ENCODE results near the gene CCDC81.
"Not testable (repeated sequence)": the region's sequence is repeated elsewhere in the genome, so short reads cannot be mapped to it uniquely, and the experiment has no call there.

Gene CCDC81

DNA sequence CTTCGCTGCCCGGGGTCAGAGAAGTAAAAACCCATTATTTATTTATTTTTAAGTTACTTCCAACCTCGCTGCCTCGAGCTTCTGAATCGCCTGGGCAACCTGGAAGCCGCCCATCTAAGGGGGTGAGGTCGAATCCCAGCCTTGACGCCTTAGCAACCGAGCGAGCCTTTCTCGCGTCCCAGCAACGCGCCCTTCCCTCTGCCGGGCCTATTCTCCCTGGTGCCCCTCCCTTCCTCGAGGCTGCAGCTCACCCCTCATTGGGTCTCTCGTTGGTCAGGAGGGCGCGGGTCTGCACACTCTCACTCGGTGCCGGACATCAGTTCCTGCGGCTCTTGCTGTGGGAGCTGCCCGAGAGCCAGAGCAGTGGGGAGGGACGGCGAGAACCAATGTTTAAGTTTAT is at the start of gene CCDC81:
Gene CCDC81 (plus strand): TSS at position 302 of the 400 bp plus-strand sequence. CDS start 277 bp downstream, outside the sequence.
- DNase-seq (ENCODE audit: low read depth): peak; percentile 29

DNA sequence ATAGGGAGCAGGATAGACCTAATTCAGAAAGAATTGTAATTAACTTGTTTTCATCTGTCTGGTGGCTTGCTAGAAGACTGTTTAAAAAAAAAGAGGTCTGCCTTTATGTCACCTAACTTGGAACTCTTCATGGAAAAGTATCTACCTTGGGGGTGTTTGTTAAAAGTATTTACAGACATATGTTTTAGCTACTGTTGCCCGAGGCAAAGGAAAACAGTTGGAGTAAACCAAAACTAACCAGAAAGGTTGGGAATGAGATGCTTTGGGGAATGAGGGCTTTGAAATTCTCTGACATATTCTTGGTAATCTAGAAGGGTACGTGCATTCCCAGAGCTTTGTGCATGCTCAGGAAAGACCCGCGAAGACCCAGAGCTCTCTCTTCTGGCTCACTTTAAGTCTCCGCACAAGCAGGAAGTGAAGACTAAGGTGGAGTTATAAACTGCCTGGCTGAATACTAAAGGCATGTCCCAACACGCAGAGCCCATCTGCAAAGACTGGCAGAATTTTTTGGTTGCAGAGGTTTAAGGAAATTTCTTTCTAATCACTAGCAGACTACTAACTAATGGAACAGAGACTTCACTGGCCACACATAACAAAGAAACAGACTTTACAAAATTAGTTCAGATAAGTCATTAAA is 39.4 kb upstream of the CCDC81 start:
- DNase-seq (ENCODE audit: low read depth): no peak

DNA sequence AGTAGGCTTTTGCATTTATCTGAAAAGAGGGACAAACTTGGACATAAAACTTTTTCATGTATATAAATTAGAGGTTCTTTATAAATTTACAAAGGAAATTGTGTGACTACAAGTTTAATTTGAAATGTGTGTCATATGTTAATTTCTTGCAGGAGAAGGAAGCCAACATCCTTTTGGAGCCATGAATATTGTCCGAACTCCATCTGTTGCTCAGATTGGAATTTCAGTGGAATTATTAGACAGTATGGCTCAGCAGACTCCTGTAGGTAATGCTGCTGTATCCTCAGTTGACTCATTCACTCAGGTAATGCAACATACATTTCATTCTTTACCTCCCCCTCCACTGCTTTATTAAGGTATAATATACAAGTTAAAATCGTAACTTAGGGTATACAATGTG is 37.5 kb upstream of the CCDC81 start:
- DNase-seq (ENCODE audit: low read depth): no peak

DNA sequence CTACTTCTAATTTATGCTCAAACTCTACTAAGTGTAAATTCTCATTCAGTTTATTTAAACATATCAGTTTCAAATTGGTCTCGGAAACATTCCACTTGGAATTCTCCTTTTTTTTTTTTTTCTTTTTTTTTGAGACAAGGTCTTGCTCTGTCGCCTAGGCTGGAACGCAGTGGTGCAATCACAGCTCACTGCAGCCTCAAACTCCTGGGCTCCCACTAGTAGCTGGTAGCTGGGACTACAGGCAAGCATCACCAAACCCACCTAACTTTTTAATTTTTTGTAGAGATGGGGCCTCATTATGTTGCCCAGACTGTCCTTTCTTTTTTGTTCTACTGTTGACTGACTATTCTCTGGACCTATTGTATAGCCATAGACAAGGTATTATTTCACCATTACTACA is 33.3 kb upstream of the CCDC81 start:
- peak; percentile 7 for DNase-seq (ENCODE audit: low read depth)

DNA sequence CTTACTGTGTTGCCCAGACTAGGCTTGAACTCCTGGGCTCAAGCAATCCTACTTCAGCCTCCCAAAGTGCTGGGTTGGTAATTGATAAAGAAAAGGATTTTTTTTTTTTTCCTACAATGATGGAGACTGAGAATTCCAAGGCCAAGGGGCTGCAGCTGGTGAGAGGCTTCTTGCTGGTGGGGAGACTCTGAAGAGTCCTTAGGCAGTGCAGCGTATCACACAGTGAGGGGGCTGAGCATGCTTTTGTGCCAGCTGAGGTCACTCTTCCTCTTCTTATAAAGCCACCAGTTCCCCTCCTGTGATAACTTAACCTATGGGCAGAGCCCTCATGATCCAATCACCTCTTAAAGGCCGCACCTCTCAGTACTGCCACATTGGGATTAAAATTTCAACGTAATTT is 28.2 kb upstream of the CCDC81 start:
- DNase-seq (ENCODE audit: low read depth): no peak

DNA sequence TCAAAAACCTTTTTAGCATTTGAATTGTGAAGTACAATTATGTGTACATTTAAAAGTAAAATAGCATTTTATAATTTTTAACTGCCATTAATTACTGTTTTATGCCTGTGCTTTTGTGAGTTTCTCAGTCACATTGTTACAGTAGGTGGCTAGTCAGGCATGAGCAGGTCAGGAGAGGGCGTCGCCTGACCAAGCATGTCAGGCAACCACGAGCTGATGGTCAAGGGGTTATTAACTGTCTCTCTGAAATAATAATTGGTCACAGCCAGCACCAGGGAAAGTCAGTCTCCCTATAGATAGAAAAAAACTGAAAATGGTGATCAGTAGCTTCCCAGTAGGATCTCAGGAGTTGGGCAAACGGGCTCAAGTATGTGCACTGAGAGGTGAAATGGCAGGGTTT is 19.4 kb upstream of the CCDC81 start:
- DNase-seq (ENCODE audit: low read depth): no peak

DNA sequence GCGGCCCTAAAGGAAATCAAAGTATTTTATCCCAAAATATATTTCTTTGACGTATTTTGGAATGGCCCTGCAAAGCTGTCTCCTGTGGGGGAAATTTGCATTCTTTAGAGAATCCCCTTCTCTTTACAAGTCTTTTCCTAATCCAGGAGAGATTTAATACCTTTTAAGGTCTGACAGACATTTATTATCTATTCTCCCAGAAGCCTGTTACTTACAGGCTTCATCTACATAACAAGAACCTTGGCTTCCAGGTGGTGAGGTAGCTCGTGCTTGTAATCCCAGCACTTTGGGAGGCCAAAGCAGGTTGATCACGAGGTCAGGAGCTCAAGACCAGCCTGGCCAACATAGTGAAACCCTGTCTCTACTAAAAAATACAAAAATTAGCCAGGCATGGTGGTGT is 17.3 kb upstream of the CCDC81 start:
- DNase-seq (ENCODE audit: low read depth): not testable (repeated sequence)

DNA sequence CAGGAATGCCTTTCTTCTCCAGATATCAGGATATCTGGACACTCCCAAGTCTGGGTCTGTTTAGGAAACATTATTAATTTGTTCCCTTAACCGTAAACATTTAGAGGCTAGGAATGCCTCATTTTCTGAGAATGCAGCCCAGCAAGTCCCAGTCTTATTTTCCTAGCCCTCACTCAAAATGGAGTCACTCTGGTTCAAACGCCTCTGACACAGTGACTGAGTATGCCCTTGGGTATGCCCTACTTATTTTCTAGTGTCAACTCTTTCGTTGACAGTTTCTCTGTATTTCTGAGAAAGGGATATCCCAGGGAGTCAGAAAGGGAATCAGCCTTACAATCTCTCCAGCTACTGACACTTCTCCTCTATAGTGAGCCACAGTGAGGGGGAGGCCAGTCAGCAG is 16.0 kb upstream of the CCDC81 start:
- no peak for DNase-seq (ENCODE audit: low read depth)

DNA sequence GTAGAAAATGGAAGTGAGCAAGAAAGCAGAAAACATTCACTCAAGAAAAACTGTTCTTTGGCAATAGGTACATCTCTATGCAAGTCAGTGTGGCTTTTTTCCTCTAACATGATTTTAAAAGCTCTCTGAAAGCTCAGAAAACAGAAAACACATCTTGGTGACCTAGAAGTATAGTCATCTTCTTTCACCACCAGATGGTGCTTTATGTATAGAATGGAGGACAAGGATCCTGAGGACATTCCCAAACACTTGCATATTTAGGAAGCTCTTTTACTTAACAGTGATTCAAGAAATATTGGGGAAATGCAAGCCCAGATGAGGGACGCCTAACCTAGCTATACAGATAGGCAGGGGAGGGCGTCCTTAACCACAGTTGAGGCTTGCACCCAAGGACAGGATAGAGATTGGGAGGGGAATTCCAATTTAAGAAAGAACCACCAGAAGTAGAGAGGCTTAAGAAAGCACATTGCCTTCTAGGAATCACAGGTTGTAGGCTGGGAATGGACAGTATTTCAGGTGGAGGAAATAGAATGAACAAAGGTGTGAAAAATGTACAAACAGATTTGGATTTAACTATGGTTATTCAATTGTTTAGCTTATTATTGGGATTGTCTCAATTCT is 13.8 kb upstream of the CCDC81 start:
- DNase-seq (ENCODE audit: low read depth): peak; percentile 48

DNA sequence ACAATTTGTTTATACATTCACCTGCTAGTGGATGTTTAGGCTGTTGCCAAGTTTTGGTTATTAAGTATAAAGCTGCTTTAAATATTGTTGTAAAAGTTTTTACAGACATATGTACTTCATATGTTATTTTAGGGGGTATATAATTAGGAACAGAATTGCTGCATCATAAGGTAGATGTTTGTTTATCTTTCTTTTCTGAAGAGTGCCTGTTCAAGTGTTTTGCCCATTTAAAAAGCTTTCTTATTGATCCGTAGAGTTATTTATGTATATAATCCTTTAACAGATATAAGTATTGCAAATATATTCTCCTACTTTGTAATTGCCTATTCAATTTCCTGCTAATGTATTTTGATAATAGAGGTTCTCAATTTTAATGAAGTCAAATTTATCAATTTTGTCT is 11.3 kb upstream of the CCDC81 start:
- DNase-seq (ENCODE audit: low read depth): no peak

DNA sequence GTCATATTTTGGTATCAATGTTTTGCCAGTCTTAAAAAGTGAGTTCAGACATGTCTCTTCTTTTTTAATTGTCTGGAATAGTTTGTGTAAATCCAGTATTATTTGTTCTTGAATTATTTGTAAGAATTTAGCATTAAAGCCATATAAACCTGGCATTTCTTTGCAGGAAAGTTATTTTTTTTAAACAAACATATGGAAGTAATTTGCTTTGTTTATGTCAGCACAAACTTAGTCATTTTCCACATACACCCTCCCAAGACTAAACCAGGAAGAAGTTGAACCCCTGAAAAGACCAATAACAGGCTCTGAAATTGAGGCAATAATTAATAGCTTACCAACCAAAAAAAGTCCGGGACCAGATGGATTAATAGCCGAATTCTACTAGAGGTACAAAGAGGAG is 9.1 kb upstream of the CCDC81 start:
- no peak for DNase-seq (ENCODE audit: low read depth)

DNA sequence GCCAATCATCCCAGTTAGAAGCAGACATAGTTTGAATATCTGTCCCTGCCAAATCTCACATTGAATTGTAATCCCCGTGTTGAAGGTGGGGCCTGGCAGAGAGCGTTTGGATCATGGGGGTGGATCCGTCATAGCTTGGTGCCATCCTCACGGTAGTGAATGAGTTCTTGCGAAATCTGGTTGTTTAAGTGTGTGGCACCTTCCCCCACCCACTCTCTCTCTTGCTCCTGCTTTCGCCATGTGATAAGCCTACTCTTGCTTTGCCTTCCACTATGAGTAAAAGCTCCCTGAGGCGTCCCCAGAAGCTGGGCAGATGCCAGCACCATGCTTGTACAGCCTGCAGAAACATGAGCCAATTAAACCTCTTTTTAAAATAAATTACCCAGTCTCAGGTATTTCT is 5.0 kb upstream of the CCDC81 start:
- DNase-seq (ENCODE audit: low read depth): no peak

DNA sequence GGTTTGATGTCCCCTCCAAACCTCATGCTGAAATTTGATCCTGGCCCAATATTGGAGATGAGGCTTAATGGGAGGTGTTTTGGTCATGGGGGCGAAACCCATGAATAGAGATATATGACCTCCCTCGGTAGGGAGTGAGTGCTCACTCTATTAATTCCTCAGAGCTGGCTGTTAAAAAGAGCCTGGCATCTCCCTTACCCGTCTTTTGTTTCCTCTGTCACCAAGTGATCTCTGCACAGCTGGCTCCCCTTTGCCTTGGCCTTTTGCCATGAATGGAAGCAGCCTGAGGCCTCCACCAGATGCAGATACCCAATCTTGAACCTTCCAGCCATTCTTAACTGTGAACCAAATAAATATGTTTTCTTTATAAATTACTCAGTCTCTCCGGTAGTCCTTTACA is 4.5 kb upstream of the CCDC81 start:
- no peak for DNase-seq (ENCODE audit: low read depth)

DNA sequence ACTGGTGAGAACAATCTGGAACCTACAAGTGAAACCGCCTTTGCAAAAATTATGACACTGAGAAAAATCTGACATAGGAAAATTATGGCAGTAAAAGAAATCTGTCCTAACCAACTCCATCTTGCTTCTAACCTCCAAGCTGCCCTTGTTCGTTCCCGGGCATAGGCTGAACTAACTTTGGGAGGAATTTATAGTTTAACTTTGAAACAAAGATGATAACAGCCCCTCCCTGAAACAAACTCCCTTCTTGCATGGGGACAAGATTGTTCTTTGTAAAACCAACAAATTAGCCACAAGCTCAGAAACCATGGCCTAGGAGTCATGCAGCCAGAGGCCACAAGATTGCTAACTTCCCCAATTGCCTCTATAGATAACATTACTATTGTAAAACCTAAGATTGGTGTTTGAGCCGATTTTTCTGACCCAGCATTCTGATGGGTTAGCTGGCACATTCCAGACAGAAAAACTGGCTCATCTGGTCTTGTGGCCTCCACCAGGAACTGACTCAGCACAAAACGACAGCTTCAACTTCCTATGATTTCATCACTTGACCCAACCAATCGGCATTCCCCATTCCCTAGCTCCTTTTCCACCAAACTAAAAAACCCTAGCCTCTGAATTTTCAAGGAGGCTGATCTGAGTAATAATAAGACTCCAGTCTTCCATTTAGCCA is 3.6 kb upstream of the CCDC81 start:
- DNase-seq (ENCODE audit: low read depth): peak; percentile 83

DNA sequence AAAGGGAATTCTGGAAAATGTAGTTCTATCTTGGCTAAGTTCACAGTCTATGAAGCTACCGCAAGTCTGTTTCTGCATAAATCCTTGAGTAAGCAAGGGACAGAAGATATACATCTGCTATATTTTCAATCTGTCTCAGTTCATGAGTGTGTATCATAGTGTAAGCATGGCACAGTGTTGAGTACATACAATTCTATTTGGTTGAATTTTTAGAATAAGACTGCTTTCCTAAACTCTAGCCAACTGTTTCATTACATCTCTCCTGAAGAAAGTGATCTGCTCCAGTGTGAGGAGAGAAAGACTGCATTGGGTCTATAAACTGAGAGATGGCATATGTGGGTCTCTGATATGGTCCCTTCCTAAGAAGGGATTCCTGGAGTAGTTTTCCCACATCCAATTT is 2.6 kb upstream of the CCDC81 start:
- DNase-seq (ENCODE audit: low read depth): no peak

DNA sequence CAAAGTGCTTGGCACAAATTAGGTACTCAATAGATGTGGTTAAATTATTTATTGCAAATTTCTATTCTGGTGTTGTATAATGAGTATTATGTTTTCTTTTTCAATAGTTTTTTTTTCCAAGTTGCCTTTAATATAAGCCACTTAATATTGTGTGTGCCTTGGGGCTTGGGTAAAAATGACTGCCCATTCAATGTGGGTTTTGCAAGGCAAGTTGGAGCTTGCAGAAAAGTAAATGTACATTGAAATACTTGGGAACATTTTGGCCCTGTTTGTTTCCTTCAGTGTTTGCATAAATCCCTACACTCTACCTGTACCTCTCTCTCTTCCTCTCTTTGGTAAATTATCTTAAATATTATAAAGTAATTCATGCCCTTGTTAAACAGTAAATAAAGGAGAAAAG is 2.1 kb upstream of the CCDC81 start:
- DNase-seq (ENCODE audit: low read depth): no peak

DNA sequence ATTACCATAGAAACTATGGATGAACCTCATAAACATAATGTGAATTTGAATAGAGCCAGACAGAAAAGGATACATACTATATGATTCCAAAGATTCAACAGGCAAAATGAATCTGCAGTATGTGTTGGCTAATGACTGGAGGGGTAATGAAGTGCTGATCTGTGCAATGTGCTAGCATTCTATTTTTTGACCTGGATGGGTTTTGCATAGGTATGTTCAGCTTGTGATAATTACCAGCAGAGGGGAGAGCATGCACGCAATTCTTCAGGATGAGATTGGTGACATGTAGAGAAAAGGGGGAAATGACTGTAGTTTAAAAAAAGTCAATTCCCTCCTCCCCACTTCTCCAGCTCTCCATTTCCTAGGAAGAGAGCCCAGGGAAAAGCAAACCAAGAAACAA is 618 bp upstream of the CCDC81 start:
- DNase-seq (ENCODE audit: low read depth): no peak

DNA sequence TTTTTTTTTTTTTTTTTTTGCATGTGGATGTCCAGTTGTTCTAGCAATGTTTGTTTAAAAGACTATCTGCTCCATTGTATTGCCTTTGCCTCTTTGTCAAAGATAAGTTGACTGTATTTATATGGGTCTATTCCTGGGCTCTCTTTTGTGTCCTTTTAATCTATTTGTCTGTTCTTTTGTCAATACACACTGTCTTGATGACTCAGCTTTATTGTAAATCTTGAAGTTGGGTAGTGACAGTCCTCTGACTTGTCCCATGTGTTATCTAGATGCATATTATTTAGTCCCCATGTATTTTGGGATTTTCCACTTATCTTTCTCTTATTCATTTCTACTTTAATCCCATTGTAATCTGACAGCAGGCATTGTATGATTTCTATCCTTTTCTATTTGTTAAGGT is 3.3 kb downstream of the CCDC81 start:
- DNase-seq (ENCODE audit: low read depth): no peak

DNA sequence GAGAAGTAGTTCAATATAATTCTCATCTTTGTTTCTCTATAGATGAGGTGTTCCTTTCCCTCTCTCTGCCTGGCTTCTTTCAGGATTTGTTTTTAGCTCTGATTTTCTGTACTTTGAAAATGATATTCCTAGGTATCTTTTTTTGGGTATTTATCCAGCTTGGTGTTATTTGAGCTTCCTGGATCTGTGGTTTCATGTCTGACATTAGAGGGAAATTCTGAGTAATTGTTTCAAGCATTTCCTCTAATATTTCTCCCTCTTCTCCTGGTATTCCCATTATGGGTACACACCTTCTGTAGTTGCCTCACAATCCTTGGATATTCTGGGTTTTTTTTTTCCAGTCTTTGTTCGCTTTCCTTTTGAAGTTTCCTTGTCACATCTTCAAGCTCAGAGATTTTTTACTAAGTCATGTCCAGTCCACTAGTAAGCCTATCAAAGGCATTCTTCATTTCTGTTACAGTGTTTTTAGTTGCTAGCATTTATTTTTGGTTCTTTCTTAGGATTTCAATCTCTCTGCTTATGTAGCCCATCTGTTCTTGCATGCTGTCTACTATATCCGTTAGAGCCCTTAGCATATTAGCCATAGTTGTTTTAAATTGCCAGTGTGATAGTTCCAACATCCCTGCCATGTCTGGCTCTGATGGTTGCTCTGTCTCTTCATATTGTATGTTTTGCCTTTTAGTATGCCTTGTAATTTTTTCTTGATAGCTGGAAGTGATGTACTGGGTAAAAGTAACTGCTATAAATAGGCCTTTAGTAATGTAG is 5.8 kb downstream of the CCDC81 start:
- no peak for DNase-seq (ENCODE audit: low read depth)

DNA sequence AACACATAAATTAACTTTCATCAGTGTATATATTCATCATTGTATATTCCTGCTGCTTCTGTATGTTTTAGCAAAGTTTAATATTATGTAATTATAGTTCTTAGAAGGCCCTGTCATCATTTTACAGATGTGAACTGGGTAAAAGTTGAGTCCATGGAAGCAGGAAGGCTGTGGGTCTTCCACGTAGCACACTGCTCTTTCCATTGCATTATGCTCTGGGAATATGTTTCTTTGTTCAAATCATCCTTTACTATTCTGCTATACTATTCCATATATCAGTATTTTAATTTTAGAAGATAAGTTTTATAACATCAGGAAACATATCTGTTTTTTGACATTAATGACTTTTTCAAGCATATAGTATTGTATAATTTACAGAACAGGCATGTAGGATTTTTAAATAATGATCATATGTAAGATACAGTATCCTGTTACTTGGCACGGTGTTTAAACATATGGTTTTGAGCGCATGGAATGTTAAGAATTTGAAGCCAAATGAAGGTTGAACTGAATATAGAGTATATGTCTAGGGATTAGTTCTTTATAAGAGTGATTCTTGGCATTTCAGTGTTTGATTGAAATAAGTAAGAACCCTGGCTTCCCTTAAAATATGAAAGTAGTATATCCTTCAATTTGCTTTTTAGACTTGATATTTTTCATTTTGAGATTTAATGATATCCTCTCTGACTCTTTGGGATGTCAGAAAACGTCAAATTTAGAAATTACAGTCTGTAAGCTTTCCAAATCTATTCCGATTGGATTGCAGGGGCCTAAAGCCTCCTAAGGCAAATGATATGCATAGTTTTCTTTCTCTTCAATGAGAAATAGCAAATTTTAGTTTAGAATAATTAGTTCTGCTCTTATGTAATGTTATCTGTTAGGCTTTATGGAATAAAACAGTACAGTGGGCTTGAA is 8.6 kb downstream of the CCDC81 start:
- no peak for DNase-seq (ENCODE audit: low read depth)

DNA sequence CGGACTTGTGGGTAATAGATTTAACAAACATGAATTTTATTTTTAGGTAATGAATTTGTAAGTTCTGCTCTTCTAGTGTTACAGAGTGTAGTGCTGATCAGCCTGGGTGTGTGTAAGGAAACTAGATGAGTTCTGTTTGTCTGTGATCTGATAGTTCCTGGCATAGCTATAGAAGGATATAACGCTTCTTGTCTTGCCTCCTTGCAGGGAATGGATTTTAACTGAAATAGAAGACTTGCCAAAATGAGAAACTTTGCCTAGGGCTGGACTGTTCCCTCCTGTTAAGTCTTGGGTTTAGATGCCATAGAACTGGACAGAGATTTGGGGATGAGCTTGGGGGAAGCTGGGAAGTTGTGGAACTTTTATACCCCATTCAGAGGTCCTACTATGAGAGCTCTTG is 11.6 kb downstream of the CCDC81 start:
- no peak for DNase-seq (ENCODE audit: low read depth)

DNA sequence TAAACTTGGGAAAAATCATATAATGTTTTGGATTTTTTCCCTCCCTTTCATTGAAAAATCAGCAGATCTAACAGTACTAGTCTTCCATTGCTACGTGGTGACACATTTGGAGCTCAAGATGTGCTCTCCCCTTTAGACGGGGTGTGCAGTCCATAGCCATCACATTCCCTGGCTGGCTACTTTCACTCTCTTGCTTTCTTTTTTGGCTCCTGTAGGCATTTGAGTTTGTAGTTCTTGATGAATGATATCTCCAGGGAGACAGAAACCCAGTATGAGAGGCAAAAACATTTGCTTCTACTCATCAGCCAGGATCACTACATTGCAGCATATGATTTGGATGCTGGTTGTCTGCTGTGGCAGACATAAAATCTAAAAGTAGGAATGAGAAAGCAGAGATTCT is 12.1 kb downstream of the CCDC81 start:
- DNase-seq (ENCODE audit: low read depth): no peak

Measured in amniotic epithelial cell (primary cell).